Stimulated activated CD8-positive, alpha-beta memory T cell treated with anti-CD3 and anti-CD28 coated beads, Interleukin-4, amount 100 ng/mL, for 48 hours (primary cell): ENCODE data around the gene ATRAID.
"Not testable (repeated sequence)": the region's sequence is repeated elsewhere in the genome, so short reads cannot be mapped to it uniquely, and the experiment has no call there.

Experiments
- DNase-seq: peaks from one replicate; pipeline ENCODE4 v3.0.0-alpha.2; 2020

ATRAID gene

GRCh38 chr2:27211943-27212625 is at the start of gene ATRAID, which contains the start of gene SLC5A6:
Gene ATRAID (plus strand): TSS chr2:27212041. CDS start chr2:27212369, 328 bp downstream.
Gene SLC5A6 (minus strand): TSS chr2:27212268. CDS start chr2:27207650, 4,618 bp downstream.
- peak; percentile 89 for DNase-seq

- no peak for DNase-seq
Measured at GRCh38 chr2:27162151-27163121, 49.4 kb upstream of the ATRAID start.

- DNase-seq: no peak
Measured at GRCh38 chr2:27164960-27165763, 46.7 kb upstream of the ATRAID start.

- DNase-seq: no peak
Measured at GRCh38 chr2:27170581-27171337, 41.1 kb upstream of the ATRAID start.

- DNase-seq: no peak
Measured at GRCh38 chr2:27171351-27171848, 40.4 kb upstream of the ATRAID start.

- no peak for DNase-seq
Measured at GRCh38 chr2:27174638-27175037, 37.2 kb upstream of the ATRAID start.

- DNase-seq: no peak
Measured at GRCh38 chr2:27175330-27175729, 36.5 kb upstream of the ATRAID start.

GRCh38 chr2:27175781-27176180 is 36.1 kb upstream of the ATRAID start:
- DNase-seq: not testable (repeated sequence)

- no peak for DNase-seq
Measured at GRCh38 chr2:27177441-27178351, 34.1 kb upstream of the ATRAID start.

- no peak for DNase-seq
Measured at GRCh38 chr2:27178469-27178868, 33.4 kb upstream of the ATRAID start.

- DNase-seq: no peak
Measured at GRCh38 chr2:27179344-27180000, 32.4 kb upstream of the ATRAID start.

- DNase-seq: no peak
Measured at GRCh38 chr2:27182346-27182745, 29.5 kb upstream of the ATRAID start.

GRCh38 chr2:27184115-27184514 is 27.7 kb upstream of the ATRAID start:
- no peak for DNase-seq

GRCh38 chr2:27185331-27186026 is 26.4 kb upstream of the ATRAID start:
- DNase-seq: no peak

GRCh38 chr2:27186613-27187345 is 25.1 kb upstream of the ATRAID start:
- no peak for DNase-seq

GRCh38 chr2:27189989-27190388 is 21.9 kb upstream of the ATRAID start:
- DNase-seq: no peak

GRCh38 chr2:27191070-27191829 is 20.6 kb upstream of the ATRAID start:
- peak; percentile 42 for DNase-seq
